ENCODE data around the gene BMP8B.

DNA sequence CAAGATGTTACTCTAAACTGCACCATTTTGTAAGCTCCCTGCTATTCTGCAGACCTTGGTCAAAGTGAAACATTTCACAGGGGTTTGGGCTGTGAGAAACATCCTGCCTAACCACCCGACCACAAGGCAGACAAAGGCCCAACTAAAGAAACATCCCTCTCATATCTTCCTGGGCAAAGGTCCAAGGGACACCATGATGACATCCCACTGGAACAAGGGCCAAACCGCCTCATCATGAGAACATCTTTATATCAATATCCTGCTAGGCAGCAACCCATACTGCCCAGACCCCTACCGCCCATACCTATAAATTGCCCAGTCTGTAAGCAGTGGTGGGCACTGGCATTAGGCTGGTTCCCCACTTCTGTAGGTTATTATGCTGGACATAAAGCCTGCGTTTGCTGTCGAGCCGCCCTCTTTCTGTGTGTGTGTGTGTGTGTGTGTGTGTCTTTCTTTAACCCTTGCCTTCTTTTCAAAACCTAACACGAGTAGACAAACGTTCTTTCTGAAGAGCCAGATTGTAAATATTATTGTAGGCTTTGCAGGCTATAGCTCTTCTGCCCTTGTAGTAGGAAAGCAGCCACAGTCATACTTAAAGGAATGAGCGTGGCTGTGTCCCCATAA is 51.0 kb downstream of the BMP8B start:
- TF ChIP-seq, protein P1, sequence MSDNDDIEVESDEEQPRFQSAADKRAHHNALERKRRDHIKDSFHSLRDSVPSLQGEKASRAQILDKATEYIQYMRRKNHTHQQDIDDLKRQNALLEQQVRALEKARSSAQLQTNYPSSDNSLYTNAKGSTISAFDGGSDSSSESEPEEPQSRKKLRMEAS (IDR thresholded peaks at IDR 0.05): no peak
- TF ChIP-seq EP300 (IDR thresholded peaks at IDR 0.05; ENCODE audit: borderline replicate concordance) (no peak), RAD21 (IDR thresholded peaks at IDR 0.05; ENCODE audit: low read depth) (no peak), TAF1 (IDR thresholded peaks at IDR 0.05; ENCODE audit: low read depth) (no peak)
- TF ChIP-seq, protein P2, sequence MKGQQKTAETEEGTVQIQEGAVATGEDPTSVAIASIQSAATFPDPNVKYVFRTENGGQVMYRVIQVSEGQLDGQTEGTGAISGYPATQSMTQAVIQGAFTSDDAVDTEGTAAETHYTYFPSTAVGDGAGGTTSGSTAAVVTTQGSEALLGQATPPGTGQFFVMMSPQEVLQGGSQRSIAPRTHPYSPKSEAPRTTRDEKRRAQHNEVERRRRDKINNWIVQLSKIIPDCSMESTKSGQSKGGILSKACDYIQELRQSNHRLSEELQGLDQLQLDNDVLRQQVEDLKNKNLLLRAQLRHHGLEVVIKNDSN (IDR thresholded peaks at IDR 0.05): no peak
- TF ChIP-seq, protein P3, sequence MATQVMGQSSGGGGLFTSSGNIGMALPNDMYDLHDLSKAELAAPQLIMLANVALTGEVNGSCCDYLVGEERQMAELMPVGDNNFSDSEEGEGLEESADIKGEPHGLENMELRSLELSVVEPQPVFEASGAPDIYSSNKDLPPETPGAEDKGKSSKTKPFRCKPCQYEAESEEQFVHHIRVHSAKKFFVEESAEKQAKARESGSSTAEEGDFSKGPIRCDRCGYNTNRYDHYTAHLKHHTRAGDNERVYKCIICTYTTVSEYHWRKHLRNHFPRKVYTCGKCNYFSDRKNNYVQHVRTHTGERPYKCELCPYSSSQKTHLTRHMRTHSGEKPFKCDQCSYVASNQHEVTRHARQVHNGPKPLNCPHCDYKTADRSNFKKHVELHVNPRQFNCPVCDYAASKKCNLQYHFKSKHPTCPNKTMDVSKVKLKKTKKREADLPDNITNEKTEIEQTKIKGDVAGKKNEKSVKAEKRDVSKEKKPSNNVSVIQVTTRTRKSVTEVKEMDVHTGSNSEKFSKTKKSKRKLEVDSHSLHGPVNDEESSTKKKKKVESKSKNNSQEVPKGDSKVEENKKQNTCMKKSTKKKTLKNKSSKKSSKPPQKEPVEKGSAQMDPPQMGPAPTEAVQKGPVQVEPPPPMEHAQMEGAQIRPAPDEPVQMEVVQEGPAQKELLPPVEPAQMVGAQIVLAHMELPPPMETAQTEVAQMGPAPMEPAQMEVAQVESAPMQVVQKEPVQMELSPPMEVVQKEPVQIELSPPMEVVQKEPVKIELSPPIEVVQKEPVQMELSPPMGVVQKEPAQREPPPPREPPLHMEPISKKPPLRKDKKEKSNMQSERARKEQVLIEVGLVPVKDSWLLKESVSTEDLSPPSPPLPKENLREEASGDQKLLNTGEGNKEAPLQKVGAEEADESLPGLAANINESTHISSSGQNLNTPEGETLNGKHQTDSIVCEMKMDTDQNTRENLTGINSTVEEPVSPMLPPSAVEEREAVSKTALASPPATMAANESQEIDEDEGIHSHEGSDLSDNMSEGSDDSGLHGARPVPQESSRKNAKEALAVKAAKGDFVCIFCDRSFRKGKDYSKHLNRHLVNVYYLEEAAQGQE (IDR thresholded peaks at IDR 0.05; ENCODE audit: low read depth): no peak
